LHCN-M2 (cell line): ENCODE measurements around the gene SDHAF4. TPM values are rescaled to one million over a fixed set of nuclear protein-coding genes. Genes with fewer than 3 reads are reported as not detected.
"Not testable (repeated sequence)": the region's sequence is repeated elsewhere in the genome, so short reads cannot be mapped to it uniquely, and the experiment has no call there.

Source experiments
- DNase-seq: peaks from one replicate; pipeline ENCODE4 v3.0.0-alpha.2; 2012; ENCODE audit warnings: low read depth
- polyA plus RNA-seq: library from polyadenylated mRNA; unstranded; fragments of >200 nt; gene quantifications from one replicate; pipeline ENCODE4 v1.2.1, GENCODE V29; 2012; ENCODE audit warnings: missing spikeins
- total RNA-seq: library from RNA; depleted of rRNA; stranded (reverse); fragments of >200 nt; gene quantifications from 2 replicates; pipeline ENCODE4 v1.2.3, GENCODE V29; 2014; rRNA removed

The SDHAF4 gene
- 9.8 and 10.6 TPM in 2 replicates for total RNA-seq
- 10.9 TPM for polyA plus RNA-seq

DNA sequence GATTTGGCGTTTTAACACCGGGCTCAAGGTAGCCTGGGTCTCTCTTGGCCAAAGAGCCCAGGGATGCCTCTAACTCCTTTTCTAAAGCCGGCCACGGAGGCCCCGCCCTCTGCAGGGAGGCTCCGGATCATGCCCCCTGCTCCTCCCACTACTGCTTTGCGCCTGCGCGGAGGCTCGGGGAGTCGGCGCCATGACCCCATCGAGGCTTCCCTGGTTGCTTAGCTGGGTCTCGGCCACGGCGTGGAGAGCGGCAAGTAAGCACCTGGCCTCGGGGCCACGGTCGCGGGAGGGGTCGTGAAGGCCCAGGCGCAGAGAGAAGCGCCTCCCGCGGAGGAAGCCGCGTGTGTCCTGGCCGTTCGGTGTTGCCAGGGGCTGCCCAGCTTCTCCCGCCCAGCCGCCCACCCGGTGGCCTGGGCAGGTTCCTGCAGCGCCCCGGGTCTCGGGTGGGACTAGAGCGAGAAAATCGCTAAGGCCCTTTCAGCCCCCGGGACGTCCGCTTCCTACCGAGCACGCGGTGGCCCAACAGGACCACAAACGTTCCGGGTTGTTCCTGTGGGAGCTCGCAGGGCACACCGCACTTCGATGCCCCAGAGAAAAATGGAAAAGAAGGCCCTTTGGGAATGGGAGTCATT lies at the start of gene SDHAF4:
Gene SDHAF4 (plus strand): TSS at position 180 of the 632 bp plus-strand sequence. CDS start 11 bp downstream, at position 191.
- DNase-seq: peak; percentile 85

DNA sequence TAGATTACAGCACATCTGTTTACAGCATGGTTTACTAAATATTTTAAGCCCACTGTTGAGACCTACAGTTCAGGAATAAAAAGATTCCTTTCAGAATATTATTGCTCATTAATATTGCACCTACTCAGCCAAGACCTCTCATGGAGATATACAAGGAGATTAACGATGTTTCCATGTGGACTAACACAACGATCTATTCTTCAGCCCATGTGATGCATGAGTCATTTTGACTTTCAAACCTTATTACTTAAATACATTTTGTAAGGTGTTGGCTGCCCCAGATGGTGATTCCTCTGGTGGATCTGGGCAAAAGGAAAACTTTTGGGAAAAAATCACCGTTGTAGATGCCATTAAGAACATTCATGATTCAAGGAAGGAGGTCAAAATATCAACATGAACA lies 48.0 kb upstream of the SDHAF4 start:
- no peak for DNase-seq

DNA sequence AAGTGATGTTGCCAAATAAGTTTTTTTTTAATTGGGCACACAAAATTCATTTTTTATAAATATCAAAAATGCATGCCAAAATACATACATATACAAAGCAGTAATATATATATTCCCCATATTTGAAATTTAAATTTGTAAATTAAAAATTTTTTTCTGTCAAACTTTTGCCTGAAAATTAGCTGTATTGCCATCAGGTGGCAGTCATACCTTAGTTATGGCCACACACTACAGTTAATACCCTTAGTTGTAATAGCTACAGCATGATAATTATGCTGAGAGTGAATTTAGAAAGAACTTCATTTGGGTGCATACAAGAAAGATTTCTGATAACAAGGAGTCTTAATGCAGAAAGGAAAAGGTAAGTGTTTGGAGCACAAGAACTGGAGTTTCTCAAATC lies 46.2 kb upstream of the SDHAF4 start:
- peak; percentile 9 for DNase-seq

DNA sequence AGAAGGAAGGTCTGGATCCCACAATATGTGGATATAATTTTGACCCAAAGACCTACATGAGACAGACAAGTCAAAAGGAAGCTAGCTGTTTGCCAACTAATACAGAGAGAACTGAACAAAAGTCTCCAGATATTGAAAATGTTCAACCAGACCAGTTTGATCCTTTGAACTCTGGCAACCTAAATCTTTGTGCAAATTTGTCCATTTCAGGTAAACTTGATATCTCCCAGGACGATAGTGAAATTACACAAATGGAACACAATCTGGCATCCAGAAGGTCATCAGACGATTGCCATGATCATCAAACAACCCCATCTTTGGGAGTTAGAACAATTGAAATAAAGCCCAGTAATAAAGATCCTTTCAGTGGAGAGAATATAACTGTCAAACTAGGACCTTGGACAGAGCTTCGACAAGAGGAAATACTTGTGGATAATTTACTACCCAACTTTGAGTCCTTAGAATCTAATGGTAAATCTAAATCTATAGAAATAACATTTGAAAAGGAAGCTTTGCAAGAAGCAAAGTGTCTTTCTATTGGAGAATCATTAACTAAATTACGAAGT lies 41.9 kb upstream of the SDHAF4 start:
- DNase-seq: no peak

DNA sequence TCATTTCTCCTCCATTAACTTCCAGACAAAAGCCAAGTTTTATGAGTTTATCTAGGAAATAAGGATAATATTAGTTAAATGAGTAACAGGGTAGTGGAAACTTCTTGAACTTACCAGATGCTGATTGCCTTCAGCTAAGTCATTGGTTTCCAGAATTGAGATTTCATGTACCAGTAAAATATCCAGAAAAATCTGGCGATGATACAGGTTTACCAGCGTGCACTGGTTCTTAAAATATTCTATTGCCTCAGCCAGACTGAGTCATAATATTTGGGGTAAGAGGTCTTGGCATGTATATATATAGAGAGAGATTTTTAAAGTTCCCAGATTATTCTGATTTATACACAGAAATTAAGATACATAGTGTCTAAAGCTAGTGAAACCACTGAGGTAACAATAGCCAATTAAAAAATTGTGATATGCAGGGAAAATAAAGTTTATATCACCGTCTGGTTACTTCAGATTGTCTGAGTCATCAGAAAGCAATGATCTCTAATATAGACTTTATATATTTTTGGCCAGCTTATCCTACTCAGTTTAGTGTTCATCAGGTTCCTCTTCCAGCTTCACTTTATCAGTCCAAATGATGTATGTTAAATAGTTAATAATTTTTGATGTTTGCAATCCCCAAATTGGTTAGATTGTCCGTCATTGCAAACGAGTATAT lies 39.5 kb upstream of the SDHAF4 start:
- no peak for DNase-seq

DNA sequence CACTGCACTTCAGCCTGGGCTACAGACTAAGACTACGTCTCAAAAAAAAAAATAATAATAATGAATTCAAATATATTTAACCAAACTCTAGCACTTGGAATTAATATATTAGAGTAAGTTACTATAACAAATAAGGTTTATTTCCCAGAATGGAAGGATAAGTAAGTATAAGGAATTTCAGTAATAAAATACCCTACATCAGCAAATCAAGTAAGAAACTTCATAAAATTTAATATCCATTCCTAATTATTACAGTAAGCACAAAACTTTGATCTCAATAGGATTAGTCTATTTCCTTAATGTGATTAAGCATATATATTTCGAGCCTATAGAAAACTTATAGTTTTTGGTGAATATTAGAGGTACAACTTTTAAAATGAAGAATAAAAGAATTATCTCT lies 36.7 kb upstream of the SDHAF4 start:
- no peak for DNase-seq

DNA sequence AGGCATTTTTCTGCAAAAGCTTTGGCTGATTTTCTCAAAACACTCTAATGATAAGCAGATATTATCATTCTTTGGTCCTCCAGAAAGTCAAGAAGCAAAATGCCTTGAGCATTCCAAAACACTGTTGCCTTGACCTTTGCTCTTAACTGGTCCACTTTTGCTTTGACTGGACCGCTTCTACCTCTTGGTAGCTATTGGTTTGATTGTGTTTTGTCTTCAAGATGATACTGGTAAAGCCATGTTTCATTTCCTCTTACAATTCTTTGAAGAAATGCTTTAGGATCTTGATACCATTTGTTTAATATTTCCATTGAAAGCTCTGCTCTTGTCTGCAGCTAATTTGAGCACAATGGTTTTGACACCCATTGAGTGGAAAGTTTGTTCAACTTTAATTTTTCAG lies 35.6 kb upstream of the SDHAF4 start:
- no peak for DNase-seq

DNA sequence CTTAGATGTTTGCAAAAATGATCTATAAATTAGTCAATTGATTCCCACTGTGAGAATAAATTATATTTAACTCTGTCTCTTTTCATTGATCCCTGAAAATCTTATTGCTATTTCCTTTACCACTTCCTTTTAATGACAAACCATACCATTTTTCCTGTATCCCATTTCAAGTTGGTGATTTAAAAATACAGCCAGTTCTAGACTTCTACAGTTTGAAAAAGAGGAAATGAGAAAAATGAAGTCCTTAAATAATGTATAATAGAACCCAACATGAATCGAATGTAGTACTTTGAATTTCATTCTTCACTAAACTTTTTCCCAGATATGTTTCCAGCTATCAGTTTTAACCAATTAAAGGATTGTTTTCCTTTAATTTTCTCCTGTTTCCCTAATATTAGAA lies 29.5 kb upstream of the SDHAF4 start:
- no peak for DNase-seq

DNA sequence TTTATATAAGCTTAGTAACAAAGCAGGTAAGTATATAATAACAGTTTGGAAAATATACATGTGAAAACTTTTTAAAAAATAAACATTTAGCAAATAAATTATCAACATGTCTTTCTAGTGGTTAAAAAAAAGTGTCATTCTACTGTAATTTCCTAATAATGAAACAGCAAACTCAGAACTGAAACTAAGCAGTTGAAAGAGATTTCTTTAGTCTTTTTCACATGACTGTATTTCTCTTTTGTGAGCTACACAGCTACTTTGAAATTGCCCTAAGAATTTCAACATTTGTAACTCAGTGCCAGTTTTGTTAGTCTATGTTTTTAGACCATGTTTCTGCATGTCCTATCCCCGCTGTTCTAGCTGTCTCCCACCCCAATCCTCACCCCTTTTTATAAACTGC lies 28.4 kb upstream of the SDHAF4 start:
- no peak for DNase-seq

DNA sequence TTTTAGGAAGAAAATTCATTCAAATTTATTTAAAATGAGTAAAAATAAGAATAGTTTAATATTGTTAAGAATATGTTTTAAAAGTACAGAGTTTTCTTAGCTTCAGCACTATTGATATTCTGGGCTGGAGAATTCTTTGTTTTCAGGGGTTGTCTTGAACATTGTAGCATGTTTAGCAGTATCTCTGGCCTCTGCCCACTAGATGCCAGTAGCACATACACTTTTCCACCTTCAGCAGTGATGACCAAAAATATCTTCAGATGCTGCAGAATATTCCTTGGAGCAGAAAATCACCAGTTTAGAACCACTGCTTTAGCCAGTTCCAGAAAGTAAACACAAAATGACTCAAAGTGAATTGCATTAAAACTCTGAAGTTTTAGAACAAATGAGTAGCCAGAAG lies 19.4 kb upstream of the SDHAF4 start:
- peak; percentile 25 for DNase-seq

DNA sequence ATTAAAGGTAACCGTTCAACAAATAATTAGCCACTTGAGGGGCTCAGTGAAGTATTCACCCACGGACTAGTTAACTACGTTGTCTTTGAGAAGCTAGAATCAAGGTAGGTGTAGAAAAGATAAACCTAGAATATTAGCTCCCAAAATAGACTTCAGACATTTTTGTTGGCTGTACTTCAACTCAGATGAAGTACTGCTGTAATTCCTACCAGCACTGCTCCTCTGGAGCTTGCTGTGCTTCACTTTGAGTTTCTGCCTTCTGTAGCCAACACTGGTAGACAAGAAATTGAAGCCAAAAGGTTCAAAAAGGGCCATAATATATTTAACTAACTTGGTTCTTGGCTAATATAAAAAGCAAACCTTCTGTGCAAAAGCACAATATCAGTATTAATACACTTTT lies 18.8 kb upstream of the SDHAF4 start:
- no peak for DNase-seq

DNA sequence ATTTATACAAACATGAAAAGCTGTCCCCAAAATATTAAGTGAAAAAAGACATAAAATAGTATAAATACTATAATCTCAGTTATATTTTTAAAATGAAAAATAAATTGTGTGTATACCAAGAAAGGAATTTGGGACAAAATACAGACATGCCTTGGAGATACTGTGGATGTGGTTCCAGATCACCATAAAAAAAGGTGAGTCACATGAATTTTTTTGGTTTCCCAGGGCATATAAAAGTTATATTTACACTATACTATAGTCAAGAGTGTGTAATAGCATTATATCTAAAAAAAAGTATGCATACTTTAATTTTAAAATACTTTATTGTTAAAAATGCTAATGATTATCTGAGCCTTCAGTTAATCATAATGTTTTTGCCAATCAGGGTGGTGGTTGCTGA lies 17.4 kb upstream of the SDHAF4 start:
- no peak for DNase-seq

DNA sequence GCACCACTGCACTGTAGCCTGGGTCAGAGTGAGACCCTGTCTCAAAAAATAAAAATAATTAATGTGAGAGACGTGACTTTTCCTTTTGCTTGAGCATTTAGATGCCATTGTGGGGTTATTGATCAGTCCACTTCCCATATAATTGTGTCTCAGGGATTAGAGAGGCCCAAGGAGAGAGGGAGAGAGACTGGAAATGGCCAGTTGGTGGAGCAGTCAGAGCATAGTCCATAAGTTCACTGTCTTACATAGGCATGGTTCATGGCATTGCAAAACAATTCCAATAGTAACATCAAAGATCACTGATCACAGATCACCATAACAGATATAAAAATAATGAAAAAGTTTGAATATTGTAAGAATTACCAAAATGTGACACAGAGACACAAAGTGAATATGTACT lies 15.2 kb upstream of the SDHAF4 start:
- DNase-seq: no peak

DNA sequence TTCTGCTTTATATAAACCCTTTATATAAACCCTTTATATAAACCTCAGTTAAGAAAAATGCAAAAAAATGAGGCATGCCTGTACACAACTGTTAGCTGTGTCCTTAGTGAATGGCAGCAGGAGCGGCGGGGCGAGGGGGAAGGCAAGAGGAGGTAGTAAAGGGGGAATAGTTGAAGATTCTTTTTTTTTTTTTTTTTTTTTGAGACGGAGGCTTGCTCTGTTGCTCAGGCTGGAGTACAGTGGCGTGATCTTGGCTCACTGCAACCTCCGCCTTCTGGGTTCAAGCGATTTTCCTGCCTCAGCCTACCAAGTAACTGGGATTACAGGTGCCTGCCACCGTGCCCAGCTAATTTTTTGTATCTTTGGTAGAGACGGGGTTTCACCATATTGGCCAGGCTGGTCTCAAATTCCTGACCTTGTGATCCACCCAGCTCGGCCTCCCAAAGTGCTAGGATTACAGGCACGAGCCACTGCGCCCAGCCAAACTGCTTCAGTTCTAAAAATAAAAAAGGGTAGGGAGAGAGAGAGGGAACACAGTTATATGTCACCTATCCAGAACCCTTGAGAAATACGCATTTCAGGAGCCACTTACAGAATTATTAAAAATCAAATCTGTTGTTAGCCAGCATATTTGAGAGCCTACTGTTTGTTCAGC lies 14.3 kb upstream of the SDHAF4 start:
- not testable (repeated sequence) for DNase-seq

DNA sequence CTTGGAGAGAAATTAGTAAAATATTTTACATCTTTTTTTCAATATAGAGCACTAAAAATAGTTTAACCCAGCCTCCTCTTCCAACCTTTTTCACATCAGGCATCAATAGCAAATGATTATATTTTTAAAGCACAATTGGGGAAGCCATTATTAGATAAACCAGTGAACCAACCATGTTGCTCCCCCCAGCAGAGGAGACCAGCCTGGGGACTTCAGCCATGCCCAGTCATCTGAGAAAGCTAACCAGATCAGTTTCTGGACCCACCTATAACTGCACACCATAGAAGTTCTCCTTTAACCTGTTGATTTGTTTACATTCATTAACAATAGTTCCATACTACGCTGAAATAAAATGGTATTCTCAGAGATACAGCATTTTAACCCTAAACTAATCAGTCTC lies 13.8 kb upstream of the SDHAF4 start:
- no peak for DNase-seq

DNA sequence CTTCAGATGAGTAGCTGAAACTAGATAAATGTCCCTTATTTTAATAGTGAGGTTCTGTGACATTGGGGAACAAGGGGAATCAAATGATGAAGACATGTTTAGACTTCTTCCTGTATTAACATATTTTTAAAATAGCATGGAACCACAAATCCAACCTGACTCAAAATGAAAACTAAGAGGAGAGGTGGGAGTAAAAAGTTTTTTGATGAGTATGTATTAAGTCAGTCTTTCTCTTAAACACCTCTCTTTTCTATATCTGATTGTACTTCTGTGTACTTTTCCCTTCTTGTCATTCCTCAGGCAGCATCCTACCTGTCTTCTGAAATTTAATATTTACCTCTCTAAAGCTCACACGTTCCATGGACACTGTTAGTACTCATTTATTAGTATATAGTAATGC lies 8.7 kb upstream of the SDHAF4 start:
- no peak for DNase-seq

DNA sequence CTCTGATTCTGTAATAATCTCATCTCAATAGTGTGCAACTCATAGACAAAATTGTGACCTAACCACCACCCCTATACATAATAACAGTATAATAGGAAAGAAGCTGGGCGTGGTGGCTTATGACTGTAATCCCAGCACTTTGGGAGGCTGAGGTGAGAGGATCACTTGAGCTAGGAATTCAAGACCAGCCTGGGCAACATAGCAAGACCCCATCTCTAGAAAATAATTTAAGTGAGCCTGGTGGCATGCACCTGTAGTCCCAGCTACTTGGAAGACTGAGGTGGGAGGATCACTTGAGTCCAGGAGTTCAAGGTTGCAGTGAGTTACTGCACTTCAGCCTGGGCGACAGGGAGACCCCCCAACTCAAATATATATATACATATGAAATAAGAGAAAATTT lies 4.3 kb upstream of the SDHAF4 start:
- not testable (repeated sequence) for DNase-seq

DNA sequence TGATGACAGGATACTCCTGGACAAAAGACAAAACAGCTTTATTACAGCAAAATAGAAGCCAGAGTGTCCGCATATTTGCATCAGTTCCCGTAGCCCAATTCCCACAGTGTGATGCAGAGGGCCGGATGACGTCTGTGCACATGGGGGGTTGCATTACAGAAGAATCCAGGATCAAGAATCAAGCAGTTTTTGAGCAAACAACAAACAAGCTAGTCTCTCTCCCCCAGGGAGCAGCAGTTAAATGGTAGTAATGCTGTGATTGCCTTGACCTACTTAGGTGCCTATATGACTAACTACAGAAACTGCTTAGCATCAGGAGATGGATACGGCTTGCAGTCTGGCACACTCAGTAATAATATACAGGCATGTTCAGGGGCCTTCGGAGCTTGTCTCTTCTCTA lies 3.2 kb upstream of the SDHAF4 start:
- DNase-seq: no peak

DNA sequence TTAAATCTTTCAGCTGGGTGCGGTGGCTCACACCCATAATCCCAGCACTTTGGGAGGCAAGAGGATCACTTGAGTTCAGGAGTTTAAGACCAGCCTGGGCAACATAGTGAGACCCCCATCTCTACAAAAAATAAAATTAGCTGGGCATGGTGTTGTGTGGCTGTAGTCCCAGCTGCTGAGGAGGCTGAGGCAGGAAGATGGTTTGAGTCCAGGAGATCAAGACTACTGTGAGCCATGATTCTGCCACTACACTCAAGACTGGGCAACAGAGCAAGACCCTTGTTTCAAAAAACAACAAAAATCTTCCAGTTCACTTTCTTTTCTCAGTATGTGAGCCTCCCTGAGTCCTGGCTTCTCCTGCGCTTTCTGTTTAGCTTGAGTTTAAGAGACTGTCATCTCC lies 7.9 kb downstream of the SDHAF4 start:
- DNase-seq: no peak

DNA sequence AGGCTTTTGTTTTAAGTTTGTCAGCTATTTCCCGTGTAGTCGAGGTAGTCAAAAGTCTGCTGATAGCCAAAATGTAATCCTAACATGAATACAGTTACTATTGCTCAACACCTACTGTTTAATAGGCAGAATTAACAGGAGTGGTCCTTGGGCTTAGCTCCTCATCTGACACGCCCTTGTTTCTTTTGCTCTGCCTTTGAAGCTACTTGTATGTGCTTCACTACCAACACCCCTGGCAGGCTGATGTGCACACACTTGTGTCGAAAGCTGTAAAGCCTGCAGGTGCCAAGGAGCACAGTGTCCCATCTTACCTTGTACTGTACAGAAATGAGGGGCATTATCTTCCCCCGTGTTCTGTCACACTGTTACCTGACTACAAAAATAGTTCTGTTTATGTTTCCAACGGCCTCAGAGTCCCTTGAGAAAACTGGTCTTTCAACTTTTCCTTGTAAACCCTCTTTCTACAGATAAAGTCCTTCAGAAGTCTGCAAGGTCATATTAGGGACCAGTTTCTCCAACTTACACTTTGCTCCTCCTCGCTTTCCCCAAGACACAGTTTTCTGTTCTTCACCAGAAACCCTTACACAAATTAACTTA lies 9.3 kb downstream of the SDHAF4 start:
- DNase-seq: no peak

DNA sequence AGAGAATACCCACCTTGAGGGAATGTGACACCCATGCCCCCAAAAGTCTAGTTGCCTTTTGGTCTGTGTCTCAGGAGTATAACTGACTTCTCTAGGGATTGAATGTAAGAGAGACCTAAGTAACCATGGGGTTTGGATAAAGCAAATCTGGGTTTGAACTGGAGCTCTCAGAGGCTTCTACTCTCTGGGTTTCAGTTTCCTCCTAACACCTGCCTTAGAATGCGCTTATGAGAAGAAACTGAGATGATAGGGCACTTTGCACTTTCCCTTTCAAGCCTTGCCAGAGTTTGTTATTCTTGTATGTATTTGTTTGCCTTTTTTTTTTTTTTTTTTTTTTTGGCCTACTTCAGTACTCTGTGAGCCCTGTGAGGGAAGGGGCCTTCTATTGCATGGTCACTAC lies 19.4 kb downstream of the SDHAF4 start:
- no peak for DNase-seq

DNA sequence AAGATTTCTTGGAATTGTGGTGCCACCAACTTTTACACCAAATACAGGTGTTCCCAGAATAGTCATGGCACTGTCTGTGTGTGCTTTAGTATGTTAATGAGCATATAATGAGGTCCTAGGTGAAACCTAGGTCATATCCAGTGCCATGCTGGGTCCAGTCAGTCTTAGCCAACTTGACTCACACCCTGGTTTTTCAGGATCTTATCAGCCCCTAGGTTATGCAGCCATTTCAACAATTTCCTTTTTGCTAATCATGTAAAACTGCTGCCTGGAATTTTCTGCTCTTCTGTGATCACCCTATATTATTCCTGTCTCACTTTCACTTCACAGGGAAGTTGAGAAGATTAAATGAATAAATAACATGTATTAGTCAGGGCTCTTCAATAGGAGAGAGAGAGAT lies 23.7 kb downstream of the SDHAF4 start:
- DNase-seq: no peak
